IMR-90 (cell line): ENCODE results near the gene ZNF423. TPM values are rescaled to one million over a fixed set of nuclear protein-coding genes. Genes with fewer than 3 reads are reported as not detected.

Source experiments
- ATAC-seq: fragments of 200-7000 bp; cut with Tn5 transposase; 2 replicates; pipeline ENCODE4 v1.9.1; 2020; ENCODE audit warnings: low read depth, mild to moderate bottlenecking, moderate library complexity
- BruUV-seq: library from RNA; stranded (reverse); fragments of 400-500 nt; replicated peaks from 2 replicates; lab custom pipeline; 2021; lab: Mats Ljungman, UMichigan
- CTCF ChIA-PET: fragments of 300-600 bp; formaldehyde crosslinking; extraction: SDS; loops from one replicate; lab custom pipeline; 2021; ENCODE audit warnings: antibody characterized with exemption; lab: Yijun Ruan, JAX
- POLR2A ChIA-PET: fragments of 300-600 bp; sonication (Branson Sonifier 250); formaldehyde crosslinking; loops from one replicate; lab custom pipeline; 2022; ENCODE audit warnings: antibody characterized with exemption; ENCODE audit not compliant: unreplicated experiment; lab: Charles Lee
- DNase-seq: peaks from one replicate; pipeline ENCODE4 v3.0.0; 2013
- H2AFZ ChIP-seq: replicated peaks from 2 replicates; pipeline ENCODE3; 2013; ENCODE audit warnings: low read length, mild to moderate bottlenecking; ENCODE audit not compliant: poor library complexity
- H2AK5ac ChIP-seq: 2 replicates; pipeline ENCODE4 v1.6.1; 2013; ENCODE audit warnings: low read depth, low read length, inconsistent platforms
- H2AK9ac ChIP-seq: replicated peaks from 2 replicates; pipeline ENCODE3; 2013; ENCODE audit warnings: mild to moderate bottlenecking, low read depth, low read length, moderate library complexity; ENCODE audit not compliant: poor library complexity
- H2BK120ac ChIP-seq: 2 replicates; pipeline ENCODE4 v1.6.1; 2013; ENCODE audit warnings: low read depth, low read length, inconsistent platforms
- H2BK15ac ChIP-seq: 3 replicates; pipeline ENCODE4 v1.6.1; 2013; ENCODE audit warnings: low read depth, low read length, inconsistent platforms
- H2BK20ac ChIP-seq: 2 replicates; pipeline ENCODE4 v1.6.1; 2013; ENCODE audit warnings: low read depth, mild to moderate bottlenecking, inconsistent platforms, low read length, moderate library complexity
- H2BK5ac ChIP-seq: 2 replicates; pipeline ENCODE4 v1.6.1; 2013; ENCODE audit warnings: mild to moderate bottlenecking, low read depth, low read length, inconsistent platforms; ENCODE audit not compliant: poor library complexity, severe bottlenecking
- H3K14ac ChIP-seq: replicated peaks from 2 replicates; pipeline ENCODE4 v1.6.1; 2013; ENCODE audit warnings: low read depth, low read length, inconsistent platforms
- H3K18ac ChIP-seq: 2 replicates; pipeline ENCODE4 v1.6.1; 2013; ENCODE audit warnings: low read depth, low read length, control low read depth
- H3K23ac ChIP-seq: 2 replicates; pipeline ENCODE4 v1.6.1; 2013; ENCODE audit warnings: low read depth, low read length, inconsistent platforms
- H3K27ac ChIP-seq: 2 replicates; pipeline ENCODE4 v1.5.1; 2013; ENCODE audit warnings: mild to moderate bottlenecking, control low read depth, low read length; ENCODE audit not compliant: insufficient read depth
- H3K27me3 ChIP-seq: 2 replicates; pipeline ENCODE4 v1.6.1; 2013; ENCODE audit warnings: low read length; ENCODE audit not compliant: control insufficient read depth, insufficient read depth
- H3K36me3 ChIP-seq: 2 replicates; pipeline ENCODE4 v1.6.1; 2013; ENCODE audit warnings: low read length, mixed read lengths; ENCODE audit not compliant: control insufficient read depth, insufficient read depth
- H3K4ac ChIP-seq: 2 replicates; pipeline ENCODE4 v1.6.1; 2013; ENCODE audit warnings: low read depth, low read length, inconsistent platforms
- H3K4me1 ChIP-seq: 2 replicates; pipeline ENCODE4 v1.6.1; 2013; ENCODE audit warnings: low read length, mixed read lengths; ENCODE audit not compliant: control insufficient read depth, insufficient read depth
- H3K4me2 ChIP-seq: 2 replicates; pipeline ENCODE4 v1.6.1; 2013; ENCODE audit warnings: low read depth, mild to moderate bottlenecking, control low read depth, low read length, moderate library complexity
- H3K4me3 ChIP-seq: 2 replicates; pipeline ENCODE4 v1.5.1; 2013; ENCODE audit warnings: low read depth, mild to moderate bottlenecking, control low read depth, low read length, moderate library complexity; ENCODE audit not compliant: insufficient read depth
- H3K56ac ChIP-seq: 2 replicates; pipeline ENCODE4 v1.6.1; 2013; ENCODE audit warnings: low read length, inconsistent platforms; ENCODE audit not compliant: insufficient read depth; ENCODE audit errors: extremely low read depth
- H3K79me1 ChIP-seq, 2 experiments: 2 replicates each; pipeline ENCODE4 v1.6.1; 2013; ENCODE audit warnings: low read length in 2 of 2, inconsistent platforms in 1 of 2, low read depth in 1 of 2
- H3K9ac ChIP-seq: 2 replicates; pipeline ENCODE4 v1.6.1; 2013; ENCODE audit warnings: low read depth, low read length, control low read depth
- H3K9me1 ChIP-seq: 2 replicates; pipeline ENCODE4 v1.6.1; 2013; ENCODE audit warnings: low read length, inconsistent platforms; ENCODE audit not compliant: insufficient read depth
- H3K9me3 ChIP-seq: 2 replicates; pipeline ENCODE4 v1.6.1; 2013; ENCODE audit warnings: low read length; ENCODE audit not compliant: control insufficient read depth, insufficient read depth
- H4K20me1 ChIP-seq: 2 replicates; pipeline ENCODE4 v1.6.1; 2013; ENCODE audit warnings: low read length, inconsistent platforms; ENCODE audit not compliant: insufficient read depth
- H4K5ac ChIP-seq: 2 replicates; pipeline ENCODE4 v1.6.1; 2013; ENCODE audit warnings: mild to moderate bottlenecking, low read depth, low read length, control low read depth
- H4K8ac ChIP-seq, 2 experiments: 2 replicates each; pipeline ENCODE4 v1.6.1; 2013; ENCODE audit warnings: low read depth in 2 of 2, low read length in 2 of 2, control low read depth in 1 of 2, inconsistent platforms in 1 of 2
- H4K91ac ChIP-seq: 2 replicates; pipeline ENCODE4 v1.6.1; 2013; ENCODE audit warnings: low read depth, low read length, inconsistent platforms; ENCODE audit not compliant: insufficient read depth
- BHLHE40 ChIP-seq: fragments of 150-350 bp; IDR thresholded peaks from 2 replicates; pipeline ENCODE4 v1.6.1; 2016; ENCODE audit warnings: mild to moderate bottlenecking, low read depth, low read length
- CEBPB ChIP-seq: IDR thresholded peaks from 2 replicates; pipeline ENCODE4 v1.6.1; 2012; ENCODE audit warnings: low read depth, low read length, improper control_type of control experiment
- CHD1 ChIP-seq: IDR thresholded peaks from 2 replicates; pipeline ENCODE4 v1.6.1; 2012; ENCODE audit warnings: low read depth, low read length, improper control_type of control experiment
- CTCF ChIP-seq: conservative IDR thresholded peaks from 2 replicates; pipeline ENCODE4 v1.5.1; 2012; ENCODE audit warnings: mild to moderate bottlenecking, low read depth, low read length, improper control_type of control experiment
- ELK1 ChIP-seq: fragments of 150-350 bp; IDR thresholded peaks from 2 replicates; pipeline ENCODE4 v1.6.1; 2016; ENCODE audit warnings: low read depth, mild to moderate bottlenecking, low read length, moderate library complexity, borderline replicate concordance
- FOS ChIP-seq: fragments of 150-350 bp; IDR thresholded peaks from 2 replicates; pipeline ENCODE4 v1.6.1; 2016; ENCODE audit warnings: low read depth, low read length
- MAZ ChIP-seq: IDR thresholded peaks from 2 replicates; pipeline ENCODE4 v1.6.1; 2012; ENCODE audit warnings: low read depth, mild to moderate bottlenecking, low read length, improper control_type of control experiment, moderate library complexity, borderline replicate concordance
- MXI1 ChIP-seq: IDR thresholded peaks from 2 replicates; pipeline ENCODE4 v1.6.1; 2012; ENCODE audit warnings: low read depth, mild to moderate bottlenecking, low read length, moderate library complexity, borderline replicate concordance
- NFE2L2 ChIP-seq: fragments of 150-350 bp; IDR thresholded peaks from 2 replicates; pipeline ENCODE4 v1.6.1; 2016; ENCODE audit warnings: low read depth, mild to moderate bottlenecking, low read length
- POLR2A ChIP-seq: IDR thresholded peaks from 2 replicates; pipeline ENCODE4 v1.6.1; 2012; ENCODE audit warnings: mild to moderate bottlenecking, low read depth, low read length
- RAD21 ChIP-seq: IDR thresholded peaks from 2 replicates; pipeline ENCODE4 v1.6.1; 2012; ENCODE audit warnings: low read length, improper control_type of control experiment
- RCOR1 ChIP-seq: IDR thresholded peaks from 2 replicates; pipeline ENCODE4 v1.6.1; 2012; ENCODE audit warnings: mild to moderate bottlenecking, low read length, improper control_type of control experiment; ENCODE audit not compliant: insufficient replicate concordance
- RFX5 ChIP-seq: IDR thresholded peaks from 2 replicates; pipeline ENCODE4 v1.8.0; 2012; ENCODE audit warnings: low read depth, mild to moderate bottlenecking, low read length, moderate library complexity
- SMC3 ChIP-seq: fragments of 150-350 bp; IDR thresholded peaks from 2 replicates; pipeline ENCODE4 v1.6.1; 2016; ENCODE audit warnings: low read depth, mild to moderate bottlenecking, antibody characterized with exemption, low read length, moderate library complexity
- whole genome bisulfite sequencing, 2 experiments: methylation state at CpG; one replicate each; pipeline versions ENCODE4 v1.1.5 to v1.1.7; 2013; ENCODE audit warnings: missing lambda C conversion rate in 2 of 2; ENCODE audit not compliant: insufficient read length in 1 of 2; ENCODE audit errors: extremely low coverage in 2 of 2; 5-methylcytosine and 5-hydroxymethylcytosine counted together
- dilution Hi-C: fragments of 300-500 bp; cut with HindIII; formaldehyde crosslinking; loops from one replicate; pipeline ENCODE4 v1.14.3; 2018; ENCODE audit warnings: low sequenced_read_pairs; ENCODE audit not compliant: unreplicated experiment
- in situ Hi-C: fragments of 300-500 bp; cut with MboI; formaldehyde crosslinking; loops from 3 replicates; pipeline ENCODE4 v1.14.3; 2019; ENCODE audit warnings: low sequenced_read_pairs, inconsistent platforms, mixed read lengths
- intact Hi-C: fragments of 100-400 bp; cut with micrococcal nuclease; formaldehyde crosslinking; loops from 2 replicates; pipeline ENCODE4 v1.10.0; 2022
- polyA plus RNA-seq, 3 experiments: library from polyadenylated mRNA; depleted of rRNA; stranded (reverse); fragments of >200 nt; gene quantifications; 2 replicates each; pipeline ENCODE4 v1.2.3, GENCODE V29; 2012; ENCODE audit warnings: low replicate concordance in 1 of 3
- total RNA-seq: library from RNA; depleted of rRNA; stranded (reverse); fragments of >200 nt; gene quantifications from 2 replicates; pipeline ENCODE4 v1.2.3, GENCODE V29; 2012

Gene ZNF423
- total and polyA plus RNA-seq, 2 of the 4 experiments (the other 2 are of a cell fraction), result under 0.01 to 0.10 TPM

GRCh38 chr16:49730772-49731171 lies 125.1 kb downstream of the ZNF423 start:
- Histone ChIP-seq H3K18ac (no peak overlapping the region), H3K23ac (no peak overlapping the region), H2AK5ac (no peak overlapping the region), H3K4me1 (no peaks in the 10 kb centered on the region), H3K9me1 (no peaks in the 10 kb centered on the region), H3K27ac (no peak overlapping the region), H3K4me2 (no peak overlapping the region), H3K9ac (no peak overlapping the region), H3K36me3 (no peaks in the 10 kb centered on the region), H2AK9ac (no peak overlapping the region), H2BK20ac (no peak overlapping the region), H3K79me1 (no peaks in the 10 kb centered on the region), H4K91ac (no peak overlapping the region), H4K5ac (no peak overlapping the region), H3K56ac (no peak overlapping the region), H3K4me3 (no peak overlapping the region), H4K8ac (no peak overlapping the region), H4K20me1 (no peaks in the 10 kb centered on the region), H2AFZ (no peak overlapping the region), H3K27me3 (no peaks in the 10 kb centered on the region), H2BK5ac (no peak overlapping the region), H2BK120ac (no peak overlapping the region), H3K4ac (no peak overlapping the region), H3K9me3 (no peaks in the 10 kb centered on the region; the same call in 1 of the 2 replicates), H3K14ac (no peak overlapping the region), H2BK15ac (no peak overlapping the region)
- DNase-seq, result no peak
- 48% methylated on average over 4 of the region's 12 CpGs; no CpG with 5 or more reads in 1 of the 2 experiments for WGBS, 2 experiments
- TF ChIP-seq CHD1 (no peak), CEBPB (no peak), ELK1 (no peak), NFE2L2 (no peak), CTCF (no peak), RCOR1 (no peak), RFX5 (no peak), FOS (no peak), BHLHE40 (no peak), MXI1 (no peak), RAD21 (no peak), POLR2A (no peak), SMC3 (no peak), MAZ (no peak)
- CTCF ChIA-PET, result no interaction called here
- intact Hi-C loops (no loop called here), in situ Hi-C loops (no loop called here), dilution Hi-C loops (no loop called here)
- ATAC-seq, result no peak
- no TSS peak for BruUV-seq
- POLR2A ChIA-PET, result no interaction called here
